ENCODE results near the gene SPATC1L.
"Not testable (repeated sequence)": the region's sequence is repeated elsewhere in the genome, so short reads cannot be mapped to it uniquely, and the experiment has no call there.

The SPATC1L gene

GRCh38 chr21:46183910-46184624, at the start of gene SPATC1L:
TSS of gene SPATC1L (minus strand) at chr21:46184459. CDS start at chr21:46182816, 1,643 bp downstream.
- DNase-seq (ENCODE audit: low spot score): peak; percentile 85

GRCh38 chr21:46229923-46230260, 45.6 kb upstream of the SPATC1L start:
- DNase-seq (ENCODE audit: low spot score): no peak

GRCh38 chr21:46229133-46229922, 45.1 kb upstream of the SPATC1L start:
- peak; percentile 86 for DNase-seq (ENCODE audit: low spot score)

DNA sequence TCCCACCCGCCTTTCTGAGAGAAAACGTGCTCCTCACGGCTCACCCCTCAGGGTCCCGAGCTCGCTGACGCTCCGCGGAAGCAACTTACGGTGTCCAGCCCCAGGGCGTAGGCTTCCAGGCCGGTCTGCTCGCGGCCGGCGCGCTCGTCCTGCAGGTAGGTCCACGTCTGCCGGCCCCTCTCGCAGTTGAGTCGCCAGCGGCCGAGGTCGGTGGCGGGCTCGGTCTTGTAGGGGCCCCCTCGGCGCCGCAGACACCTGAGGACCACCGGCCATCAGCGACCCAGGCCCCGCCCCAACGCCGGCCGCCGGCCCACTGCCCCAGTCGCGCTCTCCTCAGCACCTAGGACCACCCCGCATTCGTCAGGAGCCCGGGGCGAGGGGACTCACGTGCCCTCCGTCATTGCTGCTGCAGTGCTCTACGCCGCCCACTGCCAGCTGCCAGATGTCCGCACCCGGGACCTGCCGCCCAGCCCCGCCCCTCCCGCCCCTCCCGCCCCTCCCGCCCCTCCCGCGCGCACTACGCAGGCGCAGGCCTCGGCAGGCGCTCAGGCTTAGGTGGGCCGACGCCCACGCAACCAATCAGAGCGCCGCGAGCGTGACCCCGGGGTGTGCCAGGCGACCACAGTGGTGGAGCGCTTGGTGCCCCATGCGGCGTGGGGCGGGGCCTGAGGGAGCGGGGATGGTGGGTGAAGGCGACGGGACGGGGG, 44.2 kb upstream of the SPATC1L start, which contains the start of gene LSS:
TSS of gene LSS (minus strand) at position 430 of the 707 bp plus-strand sequence. CDS start at position 401, 29 bp downstream.
- peak; percentile 99 for DNase-seq (ENCODE audit: low spot score)

DNA sequence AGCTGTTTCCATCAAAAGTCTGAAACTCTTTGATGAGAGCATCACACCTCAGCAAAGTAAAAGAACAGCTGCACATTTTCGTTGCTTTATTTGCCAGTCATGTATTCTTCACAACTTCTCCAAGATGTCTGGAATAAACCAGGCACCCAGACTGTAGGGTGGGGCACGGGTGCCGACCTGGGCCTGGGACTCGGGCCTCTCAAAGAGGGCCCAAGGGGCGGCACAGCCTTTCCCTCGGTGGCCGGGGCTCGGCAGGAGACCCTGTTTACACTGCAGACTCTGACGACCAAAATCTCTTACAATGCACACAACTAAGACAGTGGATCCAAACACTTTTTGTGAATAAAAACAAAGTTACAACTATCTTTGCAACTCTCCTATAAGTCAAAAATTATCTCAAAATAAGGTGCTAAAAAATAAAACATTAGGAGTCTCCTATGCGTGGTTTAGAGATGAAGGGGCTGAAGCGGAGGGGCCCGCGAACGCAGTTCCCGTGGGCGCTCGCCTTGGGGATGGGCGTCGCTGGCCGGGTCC, 43.6 kb upstream of the SPATC1L start:
- DNase-seq (ENCODE audit: low spot score): no peak

GRCh38 chr21:46226920-46227599, 42.8 kb upstream of the SPATC1L start:
- DNase-seq (ENCODE audit: low spot score): peak; percentile 4

DNA sequence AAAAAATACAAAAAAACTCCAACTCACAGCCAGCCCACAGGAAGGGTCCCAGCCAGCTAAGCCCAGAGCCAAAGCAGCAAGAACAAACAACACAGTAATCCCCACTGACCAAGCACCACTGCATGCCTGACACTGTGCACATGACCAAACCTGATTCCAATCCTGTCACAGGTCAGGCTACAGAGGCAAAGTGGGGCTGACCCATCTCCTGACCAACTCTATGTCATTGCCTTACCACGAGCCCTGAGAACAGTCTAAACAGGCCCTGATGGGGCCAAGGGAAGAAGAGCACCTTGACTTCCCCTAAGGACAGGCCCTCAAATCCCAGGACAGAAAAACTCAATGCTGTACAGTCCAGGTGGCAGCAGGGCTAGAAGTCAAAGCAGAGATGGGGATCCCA, 41.9 kb upstream of the SPATC1L start:
- peak; percentile 9 for DNase-seq (ENCODE audit: low spot score)

- DNase-seq (ENCODE audit: low spot score): not testable (repeated sequence)
Measured at GRCh38 chr21:46223661-46224060, 39.4 kb upstream of the SPATC1L start.

GRCh38 chr21:46223217-46223616, 39.0 kb upstream of the SPATC1L start:
- DNase-seq (ENCODE audit: low spot score): no peak

GRCh38 chr21:46222436-46223116, 38.3 kb upstream of the SPATC1L start:
- no peak for DNase-seq (ENCODE audit: low spot score)

DNA sequence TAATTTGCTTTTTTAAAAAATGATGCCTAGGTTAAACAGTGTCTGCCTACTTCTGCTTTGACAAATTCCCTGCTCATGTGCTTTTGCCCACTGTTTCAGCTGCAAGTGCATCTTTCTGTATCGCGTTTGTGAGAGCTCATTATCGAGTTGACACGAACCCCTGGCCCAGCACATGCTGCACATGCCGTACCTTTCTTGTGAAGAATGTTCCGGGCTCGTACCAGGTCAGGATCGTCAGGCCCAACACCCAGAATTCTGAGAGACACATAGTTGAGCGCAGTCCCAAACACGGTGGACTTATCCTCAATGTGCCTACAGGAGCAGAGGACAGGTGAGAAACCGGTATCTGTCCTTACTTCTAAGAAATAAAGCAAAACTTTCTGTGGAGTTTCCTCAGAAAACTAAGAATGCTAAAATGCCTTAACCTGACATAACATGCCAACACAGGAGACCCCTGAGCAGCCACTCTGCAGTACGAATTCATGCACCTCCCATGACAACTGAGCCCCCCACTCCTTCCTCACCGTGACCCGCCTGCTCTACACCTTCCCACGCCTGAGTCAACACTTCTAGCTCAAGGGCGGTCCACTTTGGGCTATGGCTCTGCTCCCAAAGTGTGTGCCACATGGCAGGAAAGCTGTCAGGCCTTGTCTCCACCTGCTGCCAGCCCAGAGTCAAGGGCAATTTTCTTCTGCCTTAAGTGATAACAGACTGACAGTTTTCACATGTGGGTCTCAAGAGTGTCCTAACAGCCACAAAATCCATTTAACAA, 37.6 kb upstream of the SPATC1L start:
- DNase-seq (ENCODE audit: low spot score): no peak

DNA sequence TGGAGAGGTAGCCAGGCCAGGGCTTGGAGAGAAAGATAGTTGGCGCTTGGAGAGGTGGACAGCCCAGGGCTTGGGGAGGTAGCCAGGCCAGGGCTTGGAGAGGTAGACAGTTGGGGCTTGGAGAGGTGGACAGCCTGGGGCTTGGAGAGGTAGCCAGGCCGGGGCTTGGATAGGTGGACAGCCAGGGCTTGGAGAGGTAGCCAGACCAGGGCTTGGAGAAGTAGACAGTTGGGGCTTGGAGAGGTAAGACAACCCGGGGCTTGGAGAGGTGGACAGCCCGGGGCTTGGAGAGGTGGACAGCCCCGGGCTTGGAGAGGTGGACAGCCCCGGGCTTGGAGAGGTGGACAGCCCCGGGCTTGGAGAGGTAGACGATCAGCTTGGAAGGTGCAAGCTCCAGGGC, 36.6 kb upstream of the SPATC1L start:
- no peak for DNase-seq (ENCODE audit: low spot score)

DNA sequence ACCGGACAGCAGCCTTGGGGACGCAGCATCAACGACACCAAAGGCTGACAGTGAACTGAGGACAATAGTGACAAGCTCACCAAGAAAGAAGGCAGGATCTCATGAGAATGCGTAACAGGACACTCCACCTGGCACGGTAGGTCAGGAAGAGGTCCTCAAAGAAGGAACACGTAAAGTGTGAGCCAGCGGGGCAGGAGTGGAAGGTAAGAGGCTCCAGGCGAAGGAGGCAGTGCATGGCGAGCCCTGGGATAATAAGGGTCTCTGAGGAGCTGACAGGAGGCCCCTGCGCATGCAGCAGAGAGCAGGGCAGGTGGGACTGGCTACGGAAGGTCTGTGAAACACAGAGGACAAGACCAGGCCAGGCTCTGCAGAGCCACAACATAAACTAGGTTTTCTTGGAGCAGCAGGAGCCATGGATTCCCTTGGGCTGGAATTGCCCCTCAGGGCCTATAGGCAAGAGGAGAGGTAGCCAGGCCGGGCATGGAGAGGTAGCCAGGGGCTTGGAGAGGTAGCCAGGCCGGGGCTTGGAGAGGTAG, 36.1 kb upstream of the SPATC1L start:
- no peak for DNase-seq (ENCODE audit: low spot score)

DNA sequence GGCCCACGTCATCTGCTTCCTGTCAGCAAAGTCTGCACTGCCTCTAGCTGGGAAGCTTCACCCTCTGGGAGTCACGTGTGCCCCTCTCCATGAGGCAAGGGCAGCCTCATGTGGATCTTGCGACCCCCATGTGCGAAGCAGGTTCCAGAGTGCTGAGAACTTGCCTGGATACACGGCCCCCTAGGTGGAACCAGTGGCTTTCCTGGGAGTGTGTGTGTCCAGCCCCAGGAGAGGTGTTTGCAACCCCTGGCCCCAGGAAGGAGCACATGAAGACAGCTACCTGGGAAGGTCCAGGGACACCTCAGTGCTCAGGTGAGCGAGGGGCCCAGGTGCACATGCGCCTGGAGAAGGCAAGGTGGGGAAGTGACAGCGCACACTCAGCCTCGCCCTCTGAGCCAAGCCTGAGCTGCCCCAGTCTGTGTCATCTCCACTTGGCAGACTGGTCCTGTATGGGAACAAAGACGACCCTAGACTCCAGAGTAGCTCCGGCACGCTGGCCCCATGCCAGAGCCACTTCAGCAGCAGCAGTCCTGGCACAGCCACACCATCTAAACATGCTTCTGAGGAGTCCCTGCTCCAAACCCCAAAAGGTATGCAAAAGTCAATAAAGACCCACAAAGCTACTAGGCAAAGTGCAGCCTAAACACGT, 35.5 kb upstream of the SPATC1L start:
- DNase-seq (ENCODE audit: low spot score): no peak

DNA sequence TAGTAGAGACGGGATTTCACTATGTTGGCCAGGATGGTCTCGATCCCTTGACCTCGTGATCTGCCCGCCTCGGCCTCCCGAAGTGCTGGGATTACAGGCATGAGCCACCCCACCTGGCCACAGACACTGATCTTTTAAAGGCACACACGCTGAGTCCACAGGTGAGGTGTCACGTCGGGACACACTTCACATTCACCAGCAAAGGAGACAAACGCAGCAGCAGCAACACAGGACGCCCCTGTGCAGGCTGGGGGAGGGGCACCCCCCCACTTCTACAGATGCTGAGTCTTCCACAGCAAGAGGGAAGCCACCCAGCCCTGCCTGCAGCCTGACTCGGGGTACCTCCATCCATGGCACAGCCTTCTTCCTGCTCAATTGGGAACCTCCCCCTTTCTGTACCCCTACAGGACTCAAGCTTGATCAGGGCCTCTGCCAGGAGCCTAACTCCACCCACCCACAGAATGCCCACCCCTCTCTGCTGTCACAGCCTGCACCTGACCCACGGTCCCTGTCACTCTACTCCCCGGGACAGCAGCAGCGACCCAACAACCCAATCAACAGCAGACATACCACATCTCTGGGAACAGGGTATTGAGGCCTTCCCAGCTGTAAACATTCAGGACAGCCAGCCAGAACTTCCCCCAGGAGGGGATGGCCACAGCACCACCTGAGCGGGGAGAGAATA, 34.8 kb upstream of the SPATC1L start:
- DNase-seq (ENCODE audit: low spot score): no peak

- DNase-seq (ENCODE audit: low spot score): peak; percentile 19
Measured at GRCh38 chr21:46217511-46218196, 33.4 kb upstream of the SPATC1L start.

GRCh38 chr21:46216132-46216747, 32.0 kb upstream of the SPATC1L start:
- peak; percentile 17 for DNase-seq (ENCODE audit: low spot score)
